IMR-90 (cell line): ENCODE data around the gene SORBS1.

Source experiments
- CEBPB ChIP-seq: IDR thresholded peaks from 2 replicates; pipeline ENCODE4 v1.6.1; 2012; ENCODE audit warnings: low read depth, low read length, improper control_type of control experiment
- TF ChIP-seq, protein P1 (sequence below): fragments of 150-350 bp; IDR thresholded peaks from 2 replicates; pipeline ENCODE4 v1.6.1; 2016; ENCODE audit warnings: low read depth, mild to moderate bottlenecking, low read length, moderate library complexity, borderline replicate concordance
- TF ChIP-seq, protein P2 (sequence below): conservative IDR thresholded peaks from 2 replicates; pipeline ENCODE4 v1.5.1; 2012; ENCODE audit warnings: mild to moderate bottlenecking, low read depth, low read length, improper control_type of control experiment

- no peak for TF ChIP-seq CEBPB
- TF ChIP-seq, protein P1, sequence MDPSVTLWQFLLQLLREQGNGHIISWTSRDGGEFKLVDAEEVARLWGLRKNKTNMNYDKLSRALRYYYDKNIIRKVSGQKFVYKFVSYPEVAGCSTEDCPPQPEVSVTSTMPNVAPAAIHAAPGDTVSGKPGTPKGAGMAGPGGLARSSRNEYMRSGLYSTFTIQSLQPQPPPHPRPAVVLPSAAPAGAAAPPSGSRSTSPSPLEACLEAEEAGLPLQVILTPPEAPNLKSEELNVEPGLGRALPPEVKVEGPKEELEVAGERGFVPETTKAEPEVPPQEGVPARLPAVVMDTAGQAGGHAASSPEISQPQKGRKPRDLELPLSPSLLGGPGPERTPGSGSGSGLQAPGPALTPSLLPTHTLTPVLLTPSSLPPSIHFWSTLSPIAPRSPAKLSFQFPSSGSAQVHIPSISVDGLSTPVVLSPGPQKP: no peak
- TF ChIP-seq, protein P2, sequence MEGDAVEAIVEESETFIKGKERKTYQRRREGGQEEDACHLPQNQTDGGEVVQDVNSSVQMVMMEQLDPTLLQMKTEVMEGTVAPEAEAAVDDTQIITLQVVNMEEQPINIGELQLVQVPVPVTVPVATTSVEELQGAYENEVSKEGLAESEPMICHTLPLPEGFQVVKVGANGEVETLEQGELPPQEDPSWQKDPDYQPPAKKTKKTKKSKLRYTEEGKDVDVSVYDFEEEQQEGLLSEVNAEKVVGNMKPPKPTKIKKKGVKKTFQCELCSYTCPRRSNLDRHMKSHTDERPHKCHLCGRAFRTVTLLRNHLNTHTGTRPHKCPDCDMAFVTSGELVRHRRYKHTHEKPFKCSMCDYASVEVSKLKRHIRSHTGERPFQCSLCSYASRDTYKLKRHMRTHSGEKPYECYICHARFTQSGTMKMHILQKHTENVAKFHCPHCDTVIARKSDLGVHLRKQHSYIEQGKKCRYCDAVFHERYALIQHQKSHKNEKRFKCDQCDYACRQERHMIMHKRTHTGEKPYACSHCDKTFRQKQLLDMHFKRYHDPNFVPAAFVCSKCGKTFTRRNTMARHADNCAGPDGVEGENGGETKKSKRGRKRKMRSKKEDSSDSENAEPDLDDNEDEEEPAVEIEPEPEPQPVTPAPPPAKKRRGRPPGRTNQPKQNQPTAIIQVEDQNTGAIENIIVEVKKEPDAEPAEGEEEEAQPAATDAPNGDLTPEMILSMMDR: no peak
Observed at GRCh38 chr10:95530561-95530960, 30.6 kb downstream of the SORBS1 start.
